Stromal cell of bone marrow (primary cell): ENCODE measurements around the gene TM4SF5.
"Not testable (repeated sequence)": the region's sequence is repeated elsewhere in the genome, so short reads cannot be mapped to it uniquely, and the experiment has no call there.

Experiments
- DNase-seq: peaks from one replicate; pipeline ENCODE4 v3.0.0-alpha.2; 2012; ENCODE audit warnings: low read depth

Gene TM4SF5

GRCh38 chr17:4789951-4790704 lies 18.4 kb downstream of the TM4SF5 start:
- DNase-seq, result peak; percentile 88

- no peak for DNase-seq
Observed at GRCh38 chr17:4790705-4791088, 19.0 kb downstream of the TM4SF5 start.

GRCh38 chr17:4795168-4795567 lies 23.5 kb downstream of the TM4SF5 start:
- no peak for DNase-seq

- DNase-seq, result no peak
Observed at GRCh38 chr17:4796552-4796920, 24.9 kb downstream of the TM4SF5 start.

- no peak for DNase-seq
Observed at GRCh38 chr17:4800462-4801196, 28.9 kb downstream of the TM4SF5 start.

- no peak for DNase-seq
Observed at GRCh38 chr17:4802228-4802627, 30.5 kb downstream of the TM4SF5 start, which contains the start of gene C17orf114. C17orf114 (minus strand) TSS chr17:4802328.

- DNase-seq, result no peak
Observed at GRCh38 chr17:4806456-4806776, 34.7 kb downstream of the TM4SF5 start.

GRCh38 chr17:4806777-4807604 lies 35.3 kb downstream of the TM4SF5 start, which contains the start of gene PLD2:
PLD2 (plus strand) TSS chr17:4807152; CDS start chr17:4807773, 621 bp downstream.
- DNase-seq, result peak; percentile 65

- DNase-seq, result no peak
Observed at GRCh38 chr17:4807605-4808377, 36.1 kb downstream of the TM4SF5 start.

- no peak for DNase-seq
Observed at GRCh38 chr17:4808378-4808767, 36.7 kb downstream of the TM4SF5 start.

GRCh38 chr17:4810696-4811290 lies 39.1 kb downstream of the TM4SF5 start:
- no peak for DNase-seq

- DNase-seq, result no peak
Observed at GRCh38 chr17:4811471-4811870, 39.8 kb downstream of the TM4SF5 start.

GRCh38 chr17:4812690-4813089 lies 41.0 kb downstream of the TM4SF5 start:
- no peak for DNase-seq

- no peak for DNase-seq
Observed at GRCh38 chr17:4815043-4815675, 43.5 kb downstream of the TM4SF5 start.

- DNase-seq, result no peak
Observed at GRCh38 chr17:4816826-4817225, 45.1 kb downstream of the TM4SF5 start.

GRCh38 chr17:4818276-4818675 lies 46.6 kb downstream of the TM4SF5 start:
- DNase-seq, result no peak

- DNase-seq, result no peak
Observed at GRCh38 chr17:4822835-4823234, 51.1 kb downstream of the TM4SF5 start.

GRCh38 chr17:4823373-4824089 lies 51.8 kb downstream of the TM4SF5 start:
- DNase-seq, result no peak

GRCh38 chr17:4827399-4827798 lies 55.7 kb downstream of the TM4SF5 start:
- no peak for DNase-seq

GRCh38 chr17:4832829-4833177 lies 61.1 kb downstream of the TM4SF5 start:
- DNase-seq, result not testable (repeated sequence)
